G401 (cell line): ENCODE measurements around the gene ERMP1. TPM values are rescaled to one million over a fixed set of nuclear protein-coding genes. Genes with fewer than 3 reads are reported as not detected.
"Not testable (repeated sequence)": the region's sequence is repeated elsewhere in the genome, so short reads cannot be mapped to it uniquely, and the experiment has no call there.

Experiments
- DNase-seq: peaks from one replicate; pipeline ENCODE4 v3.0.0-alpha.2; 2015; ENCODE audit warnings: low spot score
- in situ Hi-C: cut with HindIII; loops from 2 replicates; pipeline ENCODE4 v1.10.0; 2016; ENCODE audit warnings: low sequenced_read_pairs, mixed read lengths
- total RNA-seq: library from RNA; depleted of rRNA; stranded (reverse); fragments of >200 nt; shearing (Covaris generic); gene quantifications from 2 replicates; pipeline ENCODE4 v1.2.3, GENCODE V29; 2014

The ERMP1 gene
- total RNA-seq, 1 experiment from 2014 or later = 19.3 TPM

GRCh38 chr9:5790923-5791322 lies 42.0 kb downstream of the ERMP1 start:
- in situ Hi-C loops = no loop called here
- no peak for DNase-seq

- no peak for DNase-seq
- in situ Hi-C loops = loop anchor here (10.0 kb wide), 1 partner anchor 165 kb away; the partner anchor contains the start of gene RIC1
Observed at GRCh38 chr9:5789489-5789888, 43.4 kb downstream of the ERMP1 start.

DNA sequence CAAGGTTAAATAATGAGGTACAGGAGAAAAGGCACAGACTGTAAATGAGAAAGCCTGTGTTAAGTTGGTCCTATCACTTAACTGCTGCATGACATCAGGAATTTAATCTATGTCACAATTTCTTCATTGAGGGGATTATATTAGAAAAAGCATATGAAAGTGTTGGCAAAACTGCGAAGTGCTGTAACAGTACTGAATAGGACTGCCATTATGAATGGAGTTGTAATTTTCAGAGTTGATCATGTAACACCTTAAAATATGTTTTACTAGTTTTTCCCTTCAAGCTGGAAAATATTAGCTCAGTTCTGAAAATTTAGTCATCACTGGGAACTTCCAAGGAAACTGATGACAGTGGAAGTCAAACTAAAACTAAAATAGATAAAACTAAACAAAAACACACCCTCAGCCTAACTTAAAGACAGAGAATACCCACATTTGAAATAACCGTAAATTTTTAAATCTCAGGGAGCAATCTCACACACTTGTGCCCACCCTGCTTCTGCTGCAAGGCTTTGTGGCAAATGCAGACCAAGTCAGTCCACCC lies 45.1 kb downstream of the ERMP1 start:
- no peak for DNase-seq
- in situ Hi-C loops = loop anchor here (10.0 kb wide), 1 partner anchor 163 kb away; the partner anchor contains the start of gene RIC1

DNA sequence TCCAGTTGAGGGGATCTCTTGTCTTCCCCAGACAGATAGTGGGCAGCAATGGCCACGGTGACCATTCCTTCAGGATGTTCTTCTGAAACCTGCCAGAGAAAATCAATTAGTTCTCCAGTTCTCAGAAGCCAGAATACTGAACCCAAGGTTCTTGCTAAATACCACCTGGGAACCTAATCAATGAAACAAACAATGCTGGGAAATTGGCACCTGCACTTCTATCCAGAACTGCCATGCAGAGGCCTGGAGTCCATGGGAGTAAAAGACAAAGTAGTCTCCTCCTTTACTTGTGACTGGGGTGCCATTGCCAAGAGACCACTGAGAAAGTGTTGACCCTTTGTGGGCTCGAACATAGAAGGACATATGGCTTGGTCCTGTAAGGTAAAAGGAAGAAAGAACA lies 45.7 kb downstream of the ERMP1 start:
- DNase-seq = no peak
- in situ Hi-C loops = loop anchor here (10.0 kb wide), 1 partner anchor 162 kb away; the partner anchor contains the start of gene RIC1

- in situ Hi-C loops = loop anchor here (10.0 kb wide), 1 partner anchor 162 kb away; the partner anchor contains the start of gene RIC1
- no peak for DNase-seq
Observed at GRCh38 chr9:5786370-5787127, 46.4 kb downstream of the ERMP1 start.

DNA sequence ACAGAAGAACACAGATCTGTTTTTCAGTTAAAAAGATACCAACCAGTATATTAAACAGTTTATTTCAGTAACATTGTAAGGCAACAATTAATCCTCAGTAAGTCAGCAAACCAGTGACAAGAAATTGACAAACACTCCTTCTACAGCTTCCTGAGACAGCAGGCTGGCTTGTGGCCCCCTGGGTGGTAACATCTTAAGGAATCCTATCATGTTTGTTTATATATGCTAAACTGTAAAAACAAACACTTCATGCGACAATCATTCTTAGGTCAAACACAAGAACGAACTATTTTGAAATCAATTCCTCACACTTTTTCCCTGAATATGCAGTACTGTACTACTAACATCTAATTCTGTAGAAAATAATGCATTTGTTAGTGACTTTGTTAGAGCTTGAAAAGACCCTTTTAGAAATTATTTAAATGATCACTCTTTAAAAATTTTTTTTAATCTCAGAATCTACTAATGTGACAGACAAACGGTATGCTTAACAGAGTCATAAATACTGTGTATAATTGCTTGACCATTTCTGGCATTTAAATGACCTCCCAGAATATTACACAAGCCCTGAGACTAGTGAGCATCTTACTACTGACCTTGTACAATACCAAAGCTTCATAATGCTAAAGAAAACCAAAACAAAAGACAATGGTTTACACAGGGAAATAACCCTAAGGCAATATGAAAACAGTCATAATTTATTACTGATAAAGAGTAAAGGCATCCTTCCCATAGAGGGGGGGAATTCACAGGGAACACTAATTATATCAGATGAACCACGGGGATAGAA lies 48.2 kb downstream of the ERMP1 start:
- DNase-seq = no peak
- in situ Hi-C loops = loop anchor here (10.0 kb wide), 1 partner anchor 160 kb away; the partner anchor contains the start of gene RIC1

DNA sequence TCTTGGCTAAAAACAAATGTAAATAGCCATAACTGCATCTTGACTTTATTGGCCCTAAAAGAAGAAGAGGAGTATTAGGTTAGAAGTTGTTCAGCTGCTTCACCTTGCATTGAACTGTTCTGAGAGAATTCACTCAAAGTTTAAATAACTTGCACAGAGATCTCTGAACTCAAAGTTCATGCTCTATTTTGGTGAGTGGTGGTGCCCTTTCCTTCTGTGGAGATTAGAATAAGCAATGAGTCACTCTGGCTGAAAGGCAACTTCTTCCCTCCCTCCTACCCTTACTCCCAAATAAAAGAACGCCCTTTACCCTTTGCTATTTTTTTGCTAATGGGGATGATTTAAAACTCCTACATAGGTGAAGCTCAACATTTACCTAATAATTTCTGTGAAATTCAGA lies 48.9 kb downstream of the ERMP1 start:
- DNase-seq = no peak
- in situ Hi-C loops = loop anchor here (10.0 kb wide), 1 partner anchor 159 kb away; the partner anchor contains the start of gene RIC1

DNA sequence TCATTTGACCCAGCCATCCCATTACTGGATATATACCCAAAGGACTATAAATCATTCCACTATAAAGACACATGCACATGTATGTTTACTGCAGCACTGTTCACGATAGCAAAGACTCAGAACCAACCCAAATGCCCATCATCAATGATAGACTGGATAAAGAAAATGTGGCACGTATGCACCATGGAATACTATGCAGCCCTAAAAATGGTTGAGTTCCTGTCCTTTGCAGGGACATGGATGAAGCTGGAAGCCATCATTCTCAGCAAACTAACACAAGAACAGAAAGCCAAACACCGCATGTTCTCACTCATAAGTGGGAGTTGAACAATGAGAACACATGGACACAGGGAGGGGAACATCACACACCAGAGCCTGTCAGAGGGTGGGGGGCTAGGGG lies 49.5 kb downstream of the ERMP1 start:
- in situ Hi-C loops = loop anchor here (10.0 kb wide), 1 partner anchor 159 kb away; the partner anchor contains the start of gene RIC1

GRCh38 chr9:5779705-5780218 lies 53.2 kb downstream of the ERMP1 start:
- not testable (repeated sequence) for DNase-seq
- in situ Hi-C loops = loop anchor here (10.0 kb wide), 1 partner anchor 155 kb away; the partner anchor contains the start of gene RIC1

More for the DNA sequence above, 49.5 kb downstream of the ERMP1 start:
- DNase-seq = not testable (repeated sequence)

DNA sequence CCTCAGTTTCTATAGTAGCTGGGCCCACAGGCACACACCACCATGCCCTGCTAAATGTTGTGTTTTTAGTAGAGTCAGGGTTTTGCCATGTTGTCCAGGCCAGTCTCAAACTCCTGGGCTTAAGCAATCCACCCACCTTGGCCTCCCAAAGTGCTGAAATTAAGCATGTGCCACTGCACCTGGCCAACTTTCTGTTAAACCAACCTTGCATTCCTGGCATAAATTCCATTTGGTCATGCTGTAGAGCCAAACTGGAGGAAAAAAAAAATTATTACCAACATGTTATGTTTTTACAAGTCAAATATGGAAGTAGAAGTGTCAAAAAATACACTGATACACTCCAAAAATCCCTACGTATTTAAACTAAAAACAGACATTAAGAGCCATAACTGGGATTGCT lies 54.1 kb downstream of the ERMP1 start:
- in situ Hi-C loops = no loop called here
- no peak for DNase-seq

- DNase-seq = no peak
- in situ Hi-C loops = no loop called here
Observed at GRCh38 chr9:5773324-5773999, 59.5 kb downstream of the ERMP1 start.

DNA sequence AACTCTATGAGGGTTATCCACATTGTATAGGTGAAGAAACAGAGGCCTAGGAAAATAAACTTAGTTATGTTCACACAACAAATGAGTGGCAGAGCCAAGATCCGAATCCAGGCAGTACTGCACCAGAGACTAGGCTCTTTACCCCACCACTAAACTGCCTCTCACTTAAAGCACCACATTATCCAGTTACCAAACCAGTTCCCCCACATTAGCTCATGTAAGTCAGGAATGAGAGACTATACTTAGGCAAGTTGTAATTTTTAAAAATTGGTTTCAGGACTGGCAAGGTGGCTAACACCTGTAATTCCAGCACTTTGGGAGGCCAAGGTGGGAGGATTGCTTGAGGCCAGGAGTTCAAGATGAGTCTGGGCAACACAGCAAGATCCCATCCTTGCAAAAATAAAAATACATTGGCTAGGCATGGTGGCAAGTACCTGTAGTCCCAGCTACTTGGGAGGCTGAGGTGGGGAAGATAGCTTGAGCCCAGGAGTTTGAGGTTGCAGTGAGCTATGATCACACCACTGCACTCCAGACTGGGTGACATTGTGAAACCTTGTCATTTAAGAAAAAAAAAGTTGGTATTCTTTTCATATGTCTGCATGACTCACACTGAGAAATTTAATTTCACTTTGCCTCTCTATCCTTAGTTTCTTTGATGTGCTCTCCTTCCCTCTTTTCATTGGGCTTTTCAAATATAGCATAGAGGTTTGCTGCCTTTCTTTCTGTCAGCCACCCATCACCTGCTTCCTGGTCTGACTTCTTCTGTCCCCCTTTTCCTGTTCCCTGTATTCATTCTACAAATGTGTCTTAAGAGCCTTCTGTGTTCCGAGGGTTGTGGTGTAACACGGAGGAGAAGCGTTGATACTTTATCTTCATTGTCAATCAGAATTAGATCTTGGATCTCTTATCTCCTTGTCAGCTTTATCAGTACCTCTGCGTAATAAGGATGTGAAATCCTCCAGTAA lies 64.7 kb downstream of the ERMP1 start:
- DNase-seq = no peak
- in situ Hi-C loops = no loop called here

DNA sequence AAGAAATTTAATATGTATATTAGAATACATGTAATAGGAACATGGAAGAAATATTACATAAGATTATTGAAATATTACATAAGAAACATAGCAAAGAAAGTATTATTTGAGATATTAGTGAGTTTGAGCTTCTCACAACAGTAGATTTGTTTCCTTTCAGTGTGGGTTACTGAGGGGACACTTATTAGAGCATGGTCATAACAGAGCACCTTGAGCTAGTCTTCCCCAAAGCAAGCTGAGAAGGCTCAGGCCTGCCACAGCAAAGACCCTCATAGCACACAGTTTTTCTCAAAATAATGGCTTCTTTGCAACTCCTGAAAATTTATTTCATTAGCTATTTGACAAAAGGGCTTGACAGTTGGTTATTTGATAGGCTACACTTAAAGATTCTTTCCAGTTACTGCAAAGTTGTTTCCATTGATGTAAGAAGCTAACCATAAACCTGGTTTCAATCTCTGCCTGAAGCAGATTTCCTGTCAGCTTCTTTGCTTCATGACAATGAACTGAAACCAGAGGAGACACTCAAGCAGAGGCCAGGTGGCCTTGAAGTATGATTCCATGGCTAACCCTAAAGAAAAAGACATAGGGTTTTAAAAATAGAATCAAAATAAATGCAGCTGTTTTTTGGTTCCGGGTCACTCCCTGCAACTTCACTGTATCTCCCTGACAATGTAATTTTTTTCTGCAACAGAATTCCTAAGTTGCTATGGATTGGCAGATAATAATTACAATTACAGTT lies 68.6 kb downstream of the ERMP1 start:
- in situ Hi-C loops = no loop called here
- no peak for DNase-seq

- in situ Hi-C loops = no loop called here
- DNase-seq = no peak
Observed at GRCh38 chr9:5762421-5762820, 70.5 kb downstream of the ERMP1 start.

DNA sequence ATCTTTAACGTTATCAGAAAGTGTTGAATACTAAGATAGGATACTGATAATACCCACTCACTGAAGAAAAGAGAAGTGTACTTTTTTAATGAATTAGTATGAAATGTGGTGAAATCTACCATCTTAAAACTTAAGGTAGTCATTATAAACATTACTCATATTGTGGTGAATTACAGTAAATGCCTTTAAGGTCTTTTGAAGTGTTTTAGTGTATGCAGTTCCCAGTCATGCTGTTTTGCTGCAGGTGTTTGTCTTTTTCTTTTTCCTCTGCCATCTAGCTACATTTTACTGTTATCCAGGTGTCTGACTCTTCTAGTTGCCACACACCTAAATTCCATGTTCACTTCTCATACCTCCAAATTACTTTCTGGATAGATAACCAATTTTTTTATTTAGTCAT lies 72.6 kb downstream of the ERMP1 start:
- no peak for DNase-seq
- in situ Hi-C loops = no loop called here

- in situ Hi-C loops = no loop called here
- DNase-seq = no peak
Observed at GRCh38 chr9:5756633-5757032, 76.3 kb downstream of the ERMP1 start.

- in situ Hi-C loops = no loop called here
- DNase-seq = no peak
Observed at GRCh38 chr9:5750569-5750968, 82.3 kb downstream of the ERMP1 start.
